PC-3 (cell line): ENCODE results near the gene WDR59.
"Not testable (repeated sequence)": the region's sequence is repeated elsewhere in the genome, so short reads cannot be mapped to it uniquely, and the experiment has no call there.

Experiments
- EZH2 ChIP-seq: fragments of 300-600 bp; sonication (generic); IDR thresholded peaks from one replicate; pipeline ENCODE4 v1.6.1; 2017; ENCODE audit warnings: antibody characterized with exemption, mild to moderate bottlenecking, low read length; ENCODE audit not compliant: unreplicated experiment
- TF ChIP-seq, protein P1 (sequence below): fragments of 300-600 bp; sonication (generic); conservative IDR thresholded peaks from 2 replicates; pipeline ENCODE4 v1.5.1; 2017; ENCODE audit warnings: antibody characterized with exemption, low read depth, mild to moderate bottlenecking, low read length

DNA sequence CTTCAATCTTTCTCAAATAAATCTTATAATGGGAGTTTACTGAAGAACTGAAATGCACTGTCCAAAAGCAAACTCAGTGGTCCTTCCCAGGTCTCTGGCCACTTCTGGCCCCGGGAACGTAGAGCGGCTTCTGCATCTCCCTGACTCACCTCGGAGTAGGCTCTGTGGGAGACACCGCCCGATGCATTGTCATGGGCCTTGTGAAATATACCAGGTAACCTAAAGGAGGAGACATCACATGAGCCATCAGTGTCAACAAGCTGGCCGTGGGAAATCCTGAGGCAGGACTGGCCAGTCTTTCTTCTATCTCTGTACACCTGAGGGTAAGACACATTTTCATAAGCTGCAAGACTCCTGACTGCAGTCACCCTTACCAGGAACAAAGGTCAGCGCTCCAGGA is 76.2 kb downstream of the WDR59 start:
- TF ChIP-seq, protein P1, sequence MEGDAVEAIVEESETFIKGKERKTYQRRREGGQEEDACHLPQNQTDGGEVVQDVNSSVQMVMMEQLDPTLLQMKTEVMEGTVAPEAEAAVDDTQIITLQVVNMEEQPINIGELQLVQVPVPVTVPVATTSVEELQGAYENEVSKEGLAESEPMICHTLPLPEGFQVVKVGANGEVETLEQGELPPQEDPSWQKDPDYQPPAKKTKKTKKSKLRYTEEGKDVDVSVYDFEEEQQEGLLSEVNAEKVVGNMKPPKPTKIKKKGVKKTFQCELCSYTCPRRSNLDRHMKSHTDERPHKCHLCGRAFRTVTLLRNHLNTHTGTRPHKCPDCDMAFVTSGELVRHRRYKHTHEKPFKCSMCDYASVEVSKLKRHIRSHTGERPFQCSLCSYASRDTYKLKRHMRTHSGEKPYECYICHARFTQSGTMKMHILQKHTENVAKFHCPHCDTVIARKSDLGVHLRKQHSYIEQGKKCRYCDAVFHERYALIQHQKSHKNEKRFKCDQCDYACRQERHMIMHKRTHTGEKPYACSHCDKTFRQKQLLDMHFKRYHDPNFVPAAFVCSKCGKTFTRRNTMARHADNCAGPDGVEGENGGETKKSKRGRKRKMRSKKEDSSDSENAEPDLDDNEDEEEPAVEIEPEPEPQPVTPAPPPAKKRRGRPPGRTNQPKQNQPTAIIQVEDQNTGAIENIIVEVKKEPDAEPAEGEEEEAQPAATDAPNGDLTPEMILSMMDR: not testable (repeated sequence)
- not testable (repeated sequence) for TF ChIP-seq EZH2
